GM10847 (cell line): ENCODE data around the gene ENTPD2.
A peak's percentile ranks its signal among the peaks of the same experiment; 100 is the strongest.

Source experiments
- POLR2A ChIP-seq: IDR thresholded peaks from 2 replicates; pipeline ENCODE4 v1.6.1; 2011; ENCODE audit not compliant: insufficient read length; ENCODE audit errors: extremely low read depth

Gene ENTPD2

GRCh38 chr9:137071282-137071681 lies 17.4 kb upstream of the ENTPD2 start:
- no peak for TF ChIP-seq POLR2A

DNA sequence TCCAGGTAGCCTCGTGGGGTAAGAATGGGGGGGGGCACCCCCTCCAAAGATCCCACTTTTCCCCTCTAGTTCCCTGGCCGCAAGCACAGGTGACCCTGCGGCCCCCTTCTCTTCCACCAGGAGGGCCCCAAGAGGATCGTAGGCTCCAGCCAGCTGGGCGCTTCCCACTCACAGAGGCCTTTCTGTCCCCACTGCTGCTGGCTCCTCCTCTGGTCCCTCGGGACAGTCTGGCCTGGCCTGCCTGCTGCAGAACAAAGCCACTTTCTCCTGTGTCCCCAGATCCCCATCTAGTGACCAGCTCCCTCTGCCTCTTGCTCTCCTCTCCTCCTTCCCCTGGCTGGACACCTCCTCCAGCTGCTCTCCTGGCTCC lies 17.0 kb upstream of the ENTPD2 start:
- TF ChIP-seq POLR2A, result no peak

- peak; percentile 57 for TF ChIP-seq POLR2A
Measured at GRCh38 chr9:137070201-137070905, 16.5 kb upstream of the ENTPD2 start, which contains the start of gene SAPCD2. TSS of gene SAPCD2 (minus strand) at chr9:137070557. CDS start at chr9:137070460, 97 bp downstream.

- TF ChIP-seq POLR2A, result no peak
Measured at GRCh38 chr9:137069508-137070091, 15.7 kb upstream of the ENTPD2 start.

DNA sequence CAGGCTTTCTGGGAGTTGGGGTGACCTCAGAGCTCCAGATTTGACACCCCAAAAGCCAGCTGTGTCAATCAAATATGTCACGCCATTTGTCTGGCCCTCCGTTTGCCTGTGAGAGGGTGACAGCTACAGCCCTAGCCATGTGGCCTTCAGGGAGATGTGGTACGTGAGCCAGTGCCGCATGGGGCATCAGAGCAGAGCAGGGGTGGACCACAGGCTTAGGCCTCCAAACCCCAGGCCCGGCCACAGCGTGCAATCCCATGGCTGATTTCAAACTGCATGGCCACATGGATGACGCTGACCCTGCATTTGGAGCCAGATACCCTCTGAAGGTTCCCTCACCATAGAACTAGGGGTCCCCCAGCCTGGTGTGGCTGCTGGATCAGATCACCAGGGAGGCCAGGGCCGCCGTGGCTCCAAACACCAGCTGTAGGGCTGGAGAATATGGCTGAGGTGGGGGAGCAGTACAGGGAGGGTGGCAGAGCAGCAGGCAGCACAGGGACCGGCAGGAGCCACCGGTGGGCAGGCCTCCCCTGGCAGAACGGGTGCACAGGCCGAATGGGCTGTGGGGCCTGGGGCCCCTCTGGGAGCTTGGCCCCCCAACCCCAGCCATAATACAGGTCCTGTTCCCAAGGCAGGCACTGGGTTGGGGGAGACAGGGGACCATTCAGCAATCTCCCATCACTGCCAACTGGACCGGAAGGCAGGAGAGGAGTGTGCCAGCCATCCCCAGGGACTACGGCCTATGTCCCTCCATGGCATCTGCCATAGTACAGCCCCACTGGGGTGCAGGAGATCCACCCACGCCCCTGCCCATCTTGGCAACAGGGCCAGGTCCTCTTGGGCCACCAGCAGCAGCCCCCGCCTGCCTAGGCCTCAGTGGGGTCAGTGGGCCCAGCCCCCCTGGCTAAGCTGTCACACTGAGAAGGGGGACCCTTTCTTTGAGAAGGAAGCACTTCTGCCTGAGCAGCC lies 15.0 kb upstream of the ENTPD2 start:
- TF ChIP-seq POLR2A, result no peak

DNA sequence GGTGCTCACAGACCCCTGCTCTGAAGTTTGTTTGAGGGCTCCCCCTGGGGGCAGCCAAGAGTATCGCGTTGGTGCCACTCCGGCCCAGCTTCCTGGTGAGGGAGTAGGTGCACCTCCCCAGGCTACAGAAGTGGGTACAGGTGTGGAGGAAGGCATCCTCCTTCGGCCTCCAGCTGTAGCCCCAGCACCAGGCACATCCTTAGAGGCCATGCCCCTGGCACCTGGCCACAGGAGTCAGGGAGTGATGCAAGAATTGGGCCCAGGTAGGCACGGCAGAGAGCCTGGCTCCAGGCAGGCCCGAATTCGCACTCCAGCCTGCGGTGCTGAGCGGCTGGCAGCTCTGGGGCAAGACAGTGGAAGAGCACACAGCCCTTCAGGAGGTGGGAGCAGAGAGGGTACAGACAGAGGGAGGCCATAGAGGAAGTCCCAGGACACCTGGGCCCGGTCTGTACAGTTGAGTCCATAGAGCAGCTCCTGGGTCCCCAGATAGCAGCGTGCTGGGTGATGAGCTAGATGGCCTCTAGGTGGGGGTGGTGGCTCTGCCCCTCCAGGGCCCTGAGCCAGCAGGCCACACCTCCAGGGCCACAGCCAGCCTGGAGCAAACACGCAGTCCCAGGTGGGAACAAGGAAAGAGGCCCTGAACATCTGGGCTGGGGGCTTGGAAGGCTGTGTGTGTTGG lies 14.1 kb upstream of the ENTPD2 start:
- no peak for TF ChIP-seq POLR2A

GRCh38 chr9:137066096-137066861 lies 12.4 kb upstream of the ENTPD2 start:
- TF ChIP-seq POLR2A, result no peak

DNA sequence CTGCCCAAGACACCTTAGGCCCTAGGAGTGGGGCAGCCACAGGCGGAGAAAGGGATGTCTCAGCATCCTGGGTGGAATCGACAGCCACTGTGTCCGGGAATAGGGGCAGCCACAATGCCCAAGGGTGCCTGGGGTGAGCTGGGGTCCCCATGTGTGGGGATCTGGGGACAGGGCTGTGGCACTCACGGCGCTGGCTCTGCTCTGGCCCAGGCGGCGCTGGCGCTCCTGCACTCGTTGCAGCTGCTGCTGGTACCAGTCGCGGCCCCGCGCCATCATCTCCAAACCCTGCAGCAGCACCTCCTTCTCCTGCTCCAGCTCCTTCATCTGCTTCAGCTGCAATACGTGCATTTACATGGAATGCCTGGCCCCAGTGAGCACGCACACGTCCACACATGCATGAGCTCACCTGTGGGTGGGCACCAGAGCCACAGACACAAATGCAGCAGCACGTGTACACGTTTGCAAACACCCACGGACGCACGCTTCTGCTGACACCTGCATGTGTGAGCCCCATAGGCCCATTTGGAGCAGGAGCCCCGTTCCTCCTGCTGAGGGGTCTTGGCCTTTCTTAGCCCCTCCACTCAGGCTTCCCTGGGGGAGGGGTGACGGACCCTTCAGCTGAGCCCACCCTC lies 11.6 kb upstream of the ENTPD2 start:
- no peak for TF ChIP-seq POLR2A

- TF ChIP-seq POLR2A, result no peak
Measured at GRCh38 chr9:137064880-137065164, 11.0 kb upstream of the ENTPD2 start.

DNA sequence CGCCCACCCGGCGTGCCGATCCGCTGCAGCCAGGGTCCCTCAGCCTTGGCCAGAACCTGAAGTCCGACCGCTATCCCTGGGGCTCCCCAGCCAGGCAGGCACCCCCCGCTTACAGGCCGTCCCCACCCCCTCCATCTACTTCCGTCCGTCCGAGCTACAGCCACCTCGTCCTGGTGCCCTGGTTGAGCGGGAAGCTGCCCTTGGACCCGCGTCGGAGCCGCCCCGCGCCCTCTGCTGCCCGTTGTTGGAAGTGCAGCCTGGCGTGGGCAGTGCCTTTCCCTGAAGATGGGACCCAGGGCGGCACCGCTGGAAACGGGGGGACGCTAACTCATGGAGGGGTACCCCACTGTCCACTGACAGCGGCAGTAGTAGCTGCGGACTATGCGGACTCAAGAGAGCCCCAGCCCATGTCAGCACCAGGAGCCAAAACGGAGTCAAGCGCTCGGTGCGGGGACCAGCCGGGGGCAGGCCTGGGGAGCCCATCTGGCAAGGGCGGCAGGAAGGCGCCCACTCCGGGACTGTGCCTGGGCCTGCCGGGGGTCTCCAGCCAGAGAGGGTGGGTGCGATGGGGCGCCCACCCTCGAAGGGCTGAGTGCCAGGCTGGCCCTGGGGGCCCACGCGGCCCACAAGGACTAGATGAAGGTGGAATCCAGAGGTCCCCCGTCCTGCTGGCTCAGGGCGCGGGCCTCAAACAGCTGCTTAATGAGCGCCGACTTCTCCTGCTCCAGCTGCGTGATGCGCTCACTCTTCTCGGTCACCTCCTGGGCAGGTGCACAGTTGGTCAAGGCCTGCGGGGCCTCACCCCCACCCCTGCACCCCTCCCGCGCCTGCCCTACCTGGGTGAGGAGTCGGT lies 10.4 kb upstream of the ENTPD2 start:
- no peak for TF ChIP-seq POLR2A

- TF ChIP-seq POLR2A, result no peak
Measured at GRCh38 chr9:137063311-137064026, 9.6 kb upstream of the ENTPD2 start.

DNA sequence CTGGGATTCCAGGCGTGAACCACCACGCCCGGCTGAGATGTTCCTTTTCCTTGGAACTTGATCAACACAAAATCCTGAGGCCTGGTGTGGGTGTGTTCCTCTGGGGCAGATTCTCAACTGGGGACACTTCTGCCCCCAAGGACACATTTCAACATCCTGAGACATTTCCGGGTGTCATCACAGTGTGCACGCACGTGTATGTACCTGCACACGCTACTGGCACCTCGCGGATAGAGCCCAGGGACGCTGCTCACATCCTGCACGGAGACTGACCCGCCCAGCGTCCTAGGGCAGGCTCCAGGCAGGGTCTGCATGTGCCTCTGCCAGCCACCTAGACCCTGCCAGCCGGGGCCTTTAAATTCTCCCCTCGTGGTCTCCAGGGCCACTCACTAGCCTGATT lies 8.5 kb upstream of the ENTPD2 start:
- no peak for TF ChIP-seq POLR2A
